Thyroid gland (tissue), 4 donors: ENCODE measurements around the gene TNS3.
A peak's percentile ranks its signal among the peaks of the same experiment; 100 is the strongest.

Source experiments
- POLR2A ChIP-seq, 2 donors: fragments of 450-650 bp; IDR thresholded peaks; one replicate each; pipeline ENCODE4 v1.6.1; 2017; ENCODE audit warnings: antibody characterized with exemption in 2 of 2, mild to moderate bottlenecking in 2 of 2, moderate library complexity in 1 of 2
- TF ChIP-seq, protein P1 (sequence below), 6 experiments: fragments of 200-600 bp in 3 of 6; fragments of 450-650 bp in 3 of 6; sonication (generic) in 3 of 6; IDR thresholded peaks; one replicate each; pipeline ENCODE4 v1.5.1; 2016 to 2019; ENCODE audit warnings: antibody characterized with exemption in 6 of 6, mild to moderate bottlenecking in 2 of 6, inconsistent platforms in 1 of 6, moderate library complexity in 1 of 6

DNA sequence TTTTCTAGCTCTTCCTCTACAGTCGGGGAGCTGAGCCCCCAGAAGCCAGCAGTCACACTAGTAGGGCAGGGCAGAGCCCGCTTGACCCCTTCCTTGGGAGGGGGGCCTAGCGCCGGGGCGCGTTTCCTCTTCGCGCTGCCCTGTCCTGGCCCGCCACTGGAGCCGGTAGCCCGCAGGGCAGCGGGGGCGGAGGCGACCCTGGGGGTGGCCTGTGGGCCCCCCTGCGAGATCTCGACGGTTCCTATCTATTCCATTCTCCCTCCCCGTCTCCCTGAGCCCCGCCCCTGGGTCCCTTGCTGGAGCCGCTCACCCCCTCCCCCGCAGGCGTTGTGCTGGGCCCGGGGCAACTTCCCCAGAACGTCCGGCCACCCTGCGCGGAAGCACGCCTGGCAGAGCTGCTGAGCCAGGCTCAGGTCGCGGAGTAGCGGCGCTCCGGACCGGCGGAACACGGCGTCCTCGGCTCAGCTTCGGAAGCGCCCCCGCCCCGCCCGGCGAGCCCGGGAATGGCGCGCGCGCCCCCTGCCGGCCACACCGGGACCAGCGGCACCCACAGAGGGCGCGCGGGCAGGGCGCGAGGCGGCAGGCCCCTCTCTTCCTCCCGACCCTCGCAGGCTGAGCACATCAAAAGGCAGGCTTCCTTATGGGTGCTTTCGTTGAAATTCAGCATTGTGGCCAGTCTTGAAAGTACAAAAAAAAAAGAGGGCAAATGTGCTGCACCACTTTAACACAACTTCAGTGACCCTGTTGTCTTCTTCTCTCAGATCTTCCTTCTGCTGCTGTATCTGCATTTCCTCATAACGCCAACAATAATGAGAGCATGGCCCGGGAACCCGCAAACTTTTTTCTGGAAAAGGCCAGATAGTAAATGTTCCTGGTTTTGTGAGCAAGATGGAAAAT, 327.6 kb downstream of the TNS3 start:
- TF ChIP-seq, protein P1, sequence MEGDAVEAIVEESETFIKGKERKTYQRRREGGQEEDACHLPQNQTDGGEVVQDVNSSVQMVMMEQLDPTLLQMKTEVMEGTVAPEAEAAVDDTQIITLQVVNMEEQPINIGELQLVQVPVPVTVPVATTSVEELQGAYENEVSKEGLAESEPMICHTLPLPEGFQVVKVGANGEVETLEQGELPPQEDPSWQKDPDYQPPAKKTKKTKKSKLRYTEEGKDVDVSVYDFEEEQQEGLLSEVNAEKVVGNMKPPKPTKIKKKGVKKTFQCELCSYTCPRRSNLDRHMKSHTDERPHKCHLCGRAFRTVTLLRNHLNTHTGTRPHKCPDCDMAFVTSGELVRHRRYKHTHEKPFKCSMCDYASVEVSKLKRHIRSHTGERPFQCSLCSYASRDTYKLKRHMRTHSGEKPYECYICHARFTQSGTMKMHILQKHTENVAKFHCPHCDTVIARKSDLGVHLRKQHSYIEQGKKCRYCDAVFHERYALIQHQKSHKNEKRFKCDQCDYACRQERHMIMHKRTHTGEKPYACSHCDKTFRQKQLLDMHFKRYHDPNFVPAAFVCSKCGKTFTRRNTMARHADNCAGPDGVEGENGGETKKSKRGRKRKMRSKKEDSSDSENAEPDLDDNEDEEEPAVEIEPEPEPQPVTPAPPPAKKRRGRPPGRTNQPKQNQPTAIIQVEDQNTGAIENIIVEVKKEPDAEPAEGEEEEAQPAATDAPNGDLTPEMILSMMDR (IDR thresholded peaks at IDR 0.05) = peak in 5 of 6 experiments; percentile 66 to 98 (median 94)
- TF ChIP-seq POLR2A (IDR thresholded peaks at IDR 0.05) = peak in 1 of 2 donors; percentile 49
